Measurements from ENCODE around the gene CHRNA1.

The CHRNA1 gene

DNA sequence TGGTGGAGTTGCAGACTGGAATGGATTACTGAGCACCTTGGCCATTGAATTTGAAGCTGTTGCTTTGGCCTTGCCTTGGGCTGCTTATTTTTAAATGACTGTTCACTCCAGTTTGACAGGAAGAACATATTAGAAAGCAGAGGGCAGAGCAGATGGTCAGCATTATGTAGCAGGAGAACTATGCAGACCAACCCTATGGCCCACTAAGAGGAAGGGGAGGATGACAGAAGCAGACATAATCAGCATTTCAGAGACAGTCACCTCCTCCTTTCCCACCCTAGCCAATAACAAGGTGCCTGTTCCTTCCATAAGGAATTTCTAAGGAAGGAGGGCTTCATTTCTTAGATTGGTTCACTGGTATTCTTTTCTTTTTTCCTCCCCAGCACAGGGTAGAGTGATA, 2.4 kb downstream of the CHRNA1 start:
- intact Hi-C loops (cut with micrococcal nuclease) = no loop called here
- no peak overlapping the region for H3K27ac Mint-ChIP-seq
- H3K36me3 Mint-ChIP-seq (ENCODE audit: low read depth) = no peaks in the 10 kb centered on the region
- H3K9me3 Mint-ChIP-seq = no peaks in the 10 kb centered on the region
- peaks cover 16% of the 10 kb centered on the region for H3K4me1 Mint-ChIP-seq (ENCODE audit: low read depth)
- peaks cover 58% of the 10 kb centered on the region for H3K27me3 Mint-ChIP-seq
- no peak overlapping the region for H3K4me3 Mint-ChIP-seq

GRCh38 chr2:174760845-174761473, 3.3 kb downstream of the CHRNA1 start:
- Mint-ChIP-seq H3K4me1 (ENCODE audit: low read depth) (peaks cover 16% of the 10 kb centered on the region), H3K9me3 (no peaks in the 10 kb centered on the region), H3K27me3 (peaks cover 52% of the 10 kb centered on the region), H3K27ac (no peak overlapping the region), H3K4me3 (no peak overlapping the region), H3K36me3 (ENCODE audit: low read depth) (no peaks in the 10 kb centered on the region)
- intact Hi-C loops (cut with micrococcal nuclease) = no loop called here

DNA sequence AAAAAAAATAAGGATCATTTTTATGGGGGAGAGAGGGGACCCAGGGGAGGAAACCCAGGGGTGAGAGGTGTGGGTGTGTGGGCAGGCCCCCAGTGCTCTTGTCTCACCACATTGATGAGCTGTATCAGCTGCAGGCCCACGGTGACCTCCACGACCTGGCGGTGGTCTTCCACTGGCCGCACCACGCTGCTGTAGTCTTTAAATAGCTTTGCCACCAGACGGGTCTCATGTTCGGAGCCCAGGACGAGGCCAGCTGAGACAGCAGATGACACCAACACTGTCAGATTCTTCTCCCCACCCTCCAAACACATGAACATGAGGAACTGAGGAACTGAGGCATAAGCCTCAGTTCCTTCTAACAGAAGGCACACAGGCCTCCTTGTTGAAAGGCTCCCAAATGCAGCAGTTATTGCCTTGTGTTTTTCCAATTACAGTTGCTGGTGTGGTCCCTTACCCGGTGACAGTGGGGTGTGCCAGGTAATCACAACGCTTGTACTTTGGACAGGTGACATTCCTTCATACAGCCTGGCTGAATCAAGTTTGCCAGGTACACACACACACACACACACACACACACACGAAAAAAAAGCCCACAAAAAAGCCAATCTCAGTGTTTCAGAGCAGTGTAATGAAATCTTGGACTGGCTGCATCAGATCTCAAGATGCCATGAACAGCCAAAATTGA, 4.7 kb downstream of the CHRNA1 start:
- Mint-ChIP-seq H3K27me3 (peaks cover 46% of the 10 kb centered on the region), H3K4me1 (ENCODE audit: low read depth) (peaks cover 11% of the 10 kb centered on the region), H3K36me3 (ENCODE audit: low read depth) (no peaks in the 10 kb centered on the region), H3K27ac (no peak overlapping the region), H3K4me3 (no peak overlapping the region), H3K9me3 (no peaks in the 10 kb centered on the region)
- intact Hi-C loops (cut with micrococcal nuclease) = no loop called here

GRCh38 chr2:174756743-174757142, 7.5 kb downstream of the CHRNA1 start:
- H3K9me3 Mint-ChIP-seq = no peaks in the 10 kb centered on the region
- no peaks in the 10 kb centered on the region for H3K36me3 Mint-ChIP-seq (ENCODE audit: low read depth)
- no peak overlapping the region for H3K4me3 Mint-ChIP-seq
- intact Hi-C loops (cut with micrococcal nuclease) = no loop called here
- peaks cover 5% of the 10 kb centered on the region for H3K4me1 Mint-ChIP-seq (ENCODE audit: low read depth)
- H3K27ac Mint-ChIP-seq = no peak overlapping the region
- peaks cover 41% of the 10 kb centered on the region for H3K27me3 Mint-ChIP-seq

DNA sequence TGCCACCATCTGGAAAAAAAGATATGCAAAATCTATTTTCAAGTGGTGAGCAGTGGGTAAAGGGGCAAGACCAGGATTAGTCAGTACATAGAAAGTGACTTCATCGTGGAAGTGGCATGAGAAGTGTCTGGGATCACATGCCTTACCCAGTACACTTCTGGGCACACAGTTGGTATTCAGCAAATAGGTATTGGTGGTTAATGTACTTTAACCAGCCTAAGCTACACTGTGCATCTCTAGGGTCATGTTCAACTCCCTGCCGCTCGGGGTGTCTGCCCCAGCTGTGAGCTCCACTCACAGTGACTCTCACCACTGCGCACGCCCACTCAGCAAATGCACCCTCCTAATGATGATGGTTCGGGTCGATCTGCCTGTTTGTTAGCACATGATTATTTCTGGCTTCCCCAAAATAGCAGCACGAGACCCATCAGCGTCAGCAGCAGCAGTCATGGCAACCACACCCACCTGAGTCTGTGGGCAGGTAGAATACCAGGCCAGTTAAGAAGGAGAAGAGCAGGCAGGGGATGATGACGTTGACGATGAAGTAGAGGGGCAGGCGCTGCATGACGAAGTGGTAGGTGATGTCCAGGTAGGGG, 11.1 kb downstream of the CHRNA1 start:
- Mint-ChIP-seq H3K36me3 (ENCODE audit: low read depth) (no peaks in the 10 kb centered on the region), H3K9me3 (no peaks in the 10 kb centered on the region), H3K27me3 (peaks cover 36% of the 10 kb centered on the region), H3K4me3 (no peak overlapping the region), H3K4me1 (ENCODE audit: low read depth) (peaks cover 14% of the 10 kb centered on the region), H3K27ac (no peak overlapping the region)
- intact Hi-C loops (cut with micrococcal nuclease) = no loop called here

- H3K4me3 Mint-ChIP-seq = no peak overlapping the region
- intact Hi-C loops (cut with micrococcal nuclease) = no loop called here
Measured at GRCh38 chr2:174752403-174753037, 11.8 kb downstream of the CHRNA1 start.

GRCh38 chr2:174750923-174751441, 13.3 kb downstream of the CHRNA1 start:
- Mint-ChIP-seq H3K4me3 (no peak overlapping the region), H3K9me3 (no peaks in the 10 kb centered on the region)
- intact Hi-C loops (cut with micrococcal nuclease) = no loop called here

More at GRCh38 chr2:174752403-174753037, 11.8 kb downstream of the CHRNA1 start:
- no peak overlapping the region for H3K27ac Mint-ChIP-seq
- peaks cover 34% of the 10 kb centered on the region for H3K27me3 Mint-ChIP-seq
- H3K36me3 Mint-ChIP-seq (ENCODE audit: low read depth) = no peaks in the 10 kb centered on the region
- no peaks in the 10 kb centered on the region for H3K9me3 Mint-ChIP-seq
- H3K4me1 Mint-ChIP-seq (ENCODE audit: low read depth) = peaks cover 14% of the 10 kb centered on the region

DNA sequence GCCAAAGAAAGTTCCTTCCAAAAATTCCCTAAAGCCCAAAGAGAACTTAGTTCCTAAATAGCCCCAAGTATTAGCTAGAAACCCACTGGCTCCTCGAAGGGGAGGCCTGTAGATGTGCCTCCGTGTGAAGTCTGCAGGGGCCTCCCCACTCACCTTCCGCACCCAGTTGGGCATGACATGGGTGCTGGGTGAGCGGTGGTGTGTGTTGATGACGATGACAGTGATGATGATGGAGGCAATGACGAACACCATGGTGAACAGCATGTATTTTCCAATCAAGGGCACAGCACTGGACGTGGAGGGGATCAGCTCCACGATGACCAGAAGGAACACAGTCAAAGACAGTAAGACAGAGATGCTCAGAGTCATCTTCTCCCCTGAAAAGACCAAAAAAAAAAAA, 14.5 kb downstream of the CHRNA1 start:
- Mint-ChIP-seq H3K4me3 (no peak overlapping the region), H3K36me3 (ENCODE audit: low read depth) (no peaks in the 10 kb centered on the region), H3K27ac (no peak overlapping the region), H3K4me1 (ENCODE audit: low read depth) (peaks cover 14% of the 10 kb centered on the region), H3K9me3 (no peaks in the 10 kb centered on the region), H3K27me3 (peaks cover 33% of the 10 kb centered on the region)
- intact Hi-C loops (cut with micrococcal nuclease) = no loop called here

More at GRCh38 chr2:174750923-174751441, 13.3 kb downstream of the CHRNA1 start:
- Mint-ChIP-seq H3K27me3 (peaks cover 35% of the 10 kb centered on the region), H3K36me3 (ENCODE audit: low read depth) (no peaks in the 10 kb centered on the region), H3K4me1 (ENCODE audit: low read depth) (peaks cover 14% of the 10 kb centered on the region), H3K27ac (peak overlapping the region; percentile 62)

DNA sequence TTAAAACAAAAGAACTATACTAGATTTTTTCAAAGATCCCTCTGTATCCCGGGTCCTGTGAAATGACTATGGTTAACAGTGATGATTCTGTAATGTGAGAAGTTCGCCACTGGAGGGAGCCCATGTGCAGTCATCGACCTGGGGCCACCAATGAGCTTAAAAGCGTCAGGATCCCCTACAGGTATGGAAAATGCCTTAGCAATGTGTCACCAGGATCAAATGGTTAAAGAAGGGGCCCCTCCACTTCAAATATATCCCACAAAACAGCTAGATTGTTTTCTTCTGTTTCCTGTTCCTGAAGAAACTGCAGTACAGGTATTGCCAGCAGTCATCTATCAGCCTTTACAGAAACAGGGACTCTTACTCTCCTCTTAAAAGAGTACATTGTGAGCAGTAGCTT, 15.3 kb downstream of the CHRNA1 start:
- Mint-ChIP-seq H3K4me3 (no peak overlapping the region), H3K27me3 (peaks cover 36% of the 10 kb centered on the region), H3K4me1 (ENCODE audit: low read depth) (peaks cover 14% of the 10 kb centered on the region), H3K9me3 (no peaks in the 10 kb centered on the region), H3K27ac (no peak overlapping the region), H3K36me3 (ENCODE audit: low read depth) (no peaks in the 10 kb centered on the region)
- intact Hi-C loops (cut with micrococcal nuclease) = no loop called here

DNA sequence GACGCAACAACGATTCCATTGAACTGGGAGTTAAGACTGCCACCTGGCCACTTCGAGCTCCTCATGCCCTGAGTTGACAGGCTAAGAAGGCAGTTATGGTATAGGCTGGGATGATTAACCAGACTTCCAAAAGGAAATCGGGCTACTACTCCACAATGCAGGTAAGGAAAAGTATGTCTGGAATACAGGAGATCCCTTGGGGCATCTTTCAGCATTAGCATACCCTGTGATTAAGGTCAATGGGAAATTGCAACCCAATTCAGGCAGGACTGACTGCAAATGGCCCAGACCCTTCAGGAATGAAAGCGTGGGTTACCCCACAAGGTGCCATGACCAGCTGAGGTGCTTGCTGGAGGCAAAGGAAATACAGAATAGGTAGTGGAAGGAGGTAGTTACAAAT, 19.1 kb downstream of the CHRNA1 start:
- H3K4me1 Mint-ChIP-seq (ENCODE audit: low read depth) = peaks cover 3% of the 10 kb centered on the region
- H3K4me3 Mint-ChIP-seq = no peak overlapping the region
- H3K9me3 Mint-ChIP-seq = no peaks in the 10 kb centered on the region
- peaks cover 38% of the 10 kb centered on the region for H3K27me3 Mint-ChIP-seq
- intact Hi-C loops (cut with micrococcal nuclease) = no loop called here
- no peak overlapping the region for H3K27ac Mint-ChIP-seq
- H3K36me3 Mint-ChIP-seq (ENCODE audit: low read depth) = no peaks in the 10 kb centered on the region

GRCh38 chr2:174744111-174744510, 20.2 kb downstream of the CHRNA1 start:
- Mint-ChIP-seq H3K9me3 (no peaks in the 10 kb centered on the region), H3K36me3 (ENCODE audit: low read depth) (no peaks in the 10 kb centered on the region), H3K4me3 (no peak overlapping the region), H3K27ac (no peak overlapping the region), H3K4me1 (ENCODE audit: low read depth) (peaks cover 4% of the 10 kb centered on the region), H3K27me3 (peaks cover 33% of the 10 kb centered on the region)
- intact Hi-C loops (cut with micrococcal nuclease) = no loop called here

DNA sequence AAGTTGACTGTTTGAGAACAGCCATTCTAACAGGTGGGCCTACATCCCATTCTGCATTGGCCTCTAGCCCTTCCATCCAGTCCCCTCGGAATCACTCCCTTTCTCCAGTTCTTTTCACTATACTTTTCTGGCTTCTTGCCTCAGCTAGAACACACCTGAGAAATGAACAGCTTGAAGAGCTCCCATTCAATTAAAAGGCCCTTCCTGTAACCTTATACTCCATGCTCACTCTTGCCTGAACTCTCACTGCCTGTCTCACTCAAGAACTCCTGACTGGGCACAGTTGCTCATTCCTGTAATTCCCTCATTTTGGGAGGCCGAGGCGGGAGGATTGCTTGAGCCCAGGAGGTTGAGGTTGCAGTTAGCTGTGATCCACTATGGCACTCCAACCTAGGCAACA, 23.6 kb downstream of the CHRNA1 start:
- no peaks in the 10 kb centered on the region for H3K9me3 Mint-ChIP-seq
- no peaks in the 10 kb centered on the region for H3K36me3 Mint-ChIP-seq (ENCODE audit: low read depth)
- peaks cover 36% of the 10 kb centered on the region for H3K27me3 Mint-ChIP-seq
- H3K4me1 Mint-ChIP-seq (ENCODE audit: low read depth) = peaks cover 8% of the 10 kb centered on the region
- no peak overlapping the region for H3K27ac Mint-ChIP-seq
- H3K4me3 Mint-ChIP-seq = no peak overlapping the region
- intact Hi-C loops (cut with micrococcal nuclease) = no loop called here

DNA sequence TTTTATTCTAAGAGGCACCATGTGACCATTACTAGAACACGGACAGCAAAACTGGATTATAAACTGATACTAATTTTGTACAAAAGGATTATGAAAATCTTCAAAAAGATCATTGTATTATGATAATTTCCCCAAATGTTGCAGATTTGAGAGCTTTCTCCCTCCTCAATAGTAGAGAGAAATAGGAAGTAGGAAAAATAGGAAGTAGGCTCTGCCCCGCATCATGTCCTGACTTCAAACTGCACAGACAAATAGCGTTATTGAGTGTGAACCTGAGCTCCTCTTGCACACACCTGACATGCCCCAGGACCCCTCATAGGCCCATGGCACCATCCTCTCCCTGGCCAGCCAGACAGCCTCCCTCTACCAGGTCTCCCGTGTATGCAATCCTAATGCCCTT, 25.4 kb downstream of the CHRNA1 start:
- Mint-ChIP-seq H3K9me3 (no peaks in the 10 kb centered on the region), H3K4me1 (ENCODE audit: low read depth) (peaks cover 8% of the 10 kb centered on the region), H3K36me3 (ENCODE audit: low read depth) (no peaks in the 10 kb centered on the region), H3K4me3 (no peak overlapping the region), H3K27me3 (peaks cover 43% of the 10 kb centered on the region), H3K27ac (no peak overlapping the region)
- intact Hi-C loops (cut with micrococcal nuclease) = no loop called here

- Mint-ChIP-seq H3K4me3 (no peak overlapping the region), H3K36me3 (ENCODE audit: low read depth) (no peaks in the 10 kb centered on the region), H3K9me3 (no peaks in the 10 kb centered on the region), H3K4me1 (ENCODE audit: low read depth) (peaks cover 13% of the 10 kb centered on the region), H3K27me3 (peaks cover 82% of the 10 kb centered on the region), H3K27ac (no peak overlapping the region)
- intact Hi-C loops (cut with micrococcal nuclease) = no loop called here
Measured at GRCh38 chr2:174731546-174731945, 32.7 kb downstream of the CHRNA1 start.

Data from dendritic cell treated with granulocyte-macrophage colony-stimulating factor and Interleukin-4, amounts not matched to agents 40 ng/mL and 50 ng/mL, for 4 days (primary cell).